ENCODE results near the gene MIDN.
A peak's percentile ranks its signal among the peaks of the same experiment; 100 is the strongest.

MIDN gene

DNA sequence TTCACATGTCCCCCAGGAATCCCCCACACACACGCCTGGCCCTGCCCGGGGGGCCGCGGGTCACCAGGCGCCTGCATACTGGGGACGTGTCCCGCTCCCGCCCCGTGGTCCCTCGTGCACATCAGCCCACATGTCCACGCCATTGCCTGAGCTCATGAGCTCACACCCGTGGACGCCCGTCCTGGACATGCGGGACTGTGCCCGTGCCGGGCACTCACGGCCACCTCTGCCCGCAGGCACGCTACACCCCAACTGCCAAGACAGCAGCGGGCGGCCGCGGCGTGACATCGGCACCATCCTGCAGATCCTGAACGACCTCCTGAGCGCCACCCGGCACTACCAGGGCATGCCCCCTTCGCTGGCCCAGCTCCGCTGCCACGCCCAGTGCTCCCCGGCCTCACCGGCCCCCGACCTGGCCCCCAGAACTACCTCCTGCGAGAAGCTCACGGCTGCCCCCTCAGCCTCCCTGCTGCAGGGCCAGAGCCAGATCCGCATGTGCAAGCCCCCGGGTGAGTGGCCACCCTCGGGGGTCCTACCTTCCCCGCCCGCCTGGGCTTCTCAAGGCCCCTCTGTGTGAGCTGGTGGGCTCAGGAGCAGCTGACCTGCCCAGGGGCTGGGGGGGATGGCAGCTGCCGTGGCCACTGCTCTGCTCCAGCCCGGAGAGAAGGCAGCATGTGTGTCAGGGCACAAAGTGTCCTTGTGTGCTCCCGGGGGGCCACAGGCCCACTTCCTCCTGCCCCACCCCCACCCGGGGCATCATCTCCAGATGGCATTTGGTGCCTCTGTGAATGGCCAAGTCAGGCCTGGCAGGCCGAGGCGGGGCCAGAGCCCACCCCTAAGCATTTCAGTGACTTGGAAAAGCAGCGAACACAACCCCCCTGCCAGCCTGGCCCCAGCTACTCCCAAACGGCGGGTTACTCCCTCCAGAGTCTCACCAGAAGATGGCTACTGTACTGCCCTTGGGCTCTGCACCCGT is 7.1 kb downstream of the MIDN start:
- peak overlapping the region; percentile 8 for H3K4me3 Mint-ChIP-seq
- peak overlapping the region; percentile 51 for H3K27ac Mint-ChIP-seq

DNA sequence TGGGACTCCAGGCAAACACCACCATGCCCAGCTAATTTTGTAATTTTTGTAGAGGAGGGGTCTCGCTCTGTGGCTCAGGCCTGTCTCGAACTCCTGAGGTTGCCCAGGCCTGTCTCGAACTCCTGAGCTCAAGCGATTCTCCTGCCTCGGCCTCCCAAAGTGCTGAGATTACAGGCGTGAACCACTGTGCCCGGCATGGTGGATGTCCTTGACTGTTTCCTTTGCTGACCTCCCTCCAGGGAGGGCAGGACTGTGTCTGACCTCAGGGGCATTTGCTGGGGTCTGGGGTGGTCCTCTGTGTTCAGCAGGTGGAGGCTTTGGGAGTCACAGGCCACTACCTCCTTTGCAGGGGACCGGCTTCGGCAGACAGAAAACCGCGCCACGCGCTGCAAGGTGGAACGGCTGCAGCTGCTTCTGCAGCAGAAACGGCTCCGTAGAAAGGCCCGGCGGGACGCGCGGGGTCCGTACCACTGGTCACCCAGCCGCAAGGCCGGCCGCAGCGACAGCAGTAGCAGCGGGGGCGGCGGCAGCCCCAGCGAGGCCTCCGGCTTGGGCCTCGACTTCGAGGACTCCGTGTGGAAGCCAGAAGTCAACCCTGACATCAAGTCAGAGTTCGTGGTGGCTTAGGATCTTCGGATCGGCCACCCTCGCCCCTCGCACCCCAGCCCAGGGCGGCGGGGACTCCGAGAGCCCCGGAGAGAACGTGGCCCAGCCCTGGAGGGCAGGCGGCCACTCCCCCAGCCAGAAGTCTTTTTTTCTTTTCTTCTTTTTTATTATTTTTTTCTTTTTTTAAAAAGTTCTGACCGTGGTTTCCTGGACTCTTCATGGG is 8.5 kb downstream of the MIDN start:
- no peak overlapping the region for H3K4me3 Mint-ChIP-seq
- ATAC-seq, result no peak
- peaks cover 38% of the 10 kb centered on the region for H3K36me3 Mint-ChIP-seq
- peak overlapping the region; percentile 97 for H3K27ac Mint-ChIP-seq
- peaks cover 66% of the 10 kb centered on the region for H3K4me1 Mint-ChIP-seq
- no peaks in the 10 kb centered on the region for H3K27me3 Mint-ChIP-seq
- H3K9me3 Mint-ChIP-seq, result no peaks in the 10 kb centered on the region

More for the DNA sequence above, 7.1 kb downstream of the MIDN start:
- peaks cover 47% of the 10 kb centered on the region for H3K36me3 Mint-ChIP-seq
- H3K9me3 Mint-ChIP-seq, result no peaks in the 10 kb centered on the region
- no peaks in the 10 kb centered on the region for H3K27me3 Mint-ChIP-seq
- peaks cover 63% of the 10 kb centered on the region for H3K4me1 Mint-ChIP-seq
- ATAC-seq, result no peak

DNA sequence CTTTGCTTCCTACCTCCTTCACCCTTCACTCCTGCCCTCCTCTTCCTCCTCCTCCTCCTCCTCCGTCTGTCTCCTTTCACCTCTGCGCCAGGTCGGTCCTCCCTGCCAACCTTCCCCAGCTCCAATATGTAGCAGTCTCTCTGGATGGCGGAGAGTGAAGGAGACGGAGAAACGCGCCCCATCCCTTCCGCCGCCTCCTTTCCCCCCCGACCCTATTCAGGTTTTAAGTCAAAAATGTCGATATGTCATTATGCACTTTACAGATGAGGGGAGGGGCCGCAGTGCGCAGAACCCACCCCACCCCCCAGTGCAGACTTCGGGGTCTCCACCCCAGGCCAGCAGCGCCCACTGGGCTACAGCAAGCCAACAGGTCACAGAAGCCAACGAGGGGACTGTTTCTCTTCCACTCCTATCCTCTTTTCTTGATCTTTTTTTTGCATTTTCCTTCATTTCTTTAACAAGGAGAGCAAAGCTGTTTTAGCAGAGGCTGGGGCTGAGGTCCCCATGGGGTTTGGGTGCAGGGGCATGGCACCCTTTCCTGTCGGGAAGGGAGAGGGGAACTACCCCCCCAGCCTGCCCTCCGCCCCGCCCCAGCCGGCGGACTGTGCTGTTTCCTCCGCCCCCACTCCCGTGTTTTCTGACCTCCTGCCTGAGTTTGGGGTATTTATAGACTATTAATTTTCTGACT is 9.2 kb downstream of the MIDN start:
- Mint-ChIP-seq H3K27me3 (no peaks in the 10 kb centered on the region), H3K4me1 (peaks cover 66% of the 10 kb centered on the region), H3K4me3 (peak overlapping the region; percentile 51), H3K27ac (peak overlapping the region; percentile 97), H3K9me3 (no peaks in the 10 kb centered on the region), H3K36me3 (peaks cover 31% of the 10 kb centered on the region)
- ATAC-seq, result no peak

DNA sequence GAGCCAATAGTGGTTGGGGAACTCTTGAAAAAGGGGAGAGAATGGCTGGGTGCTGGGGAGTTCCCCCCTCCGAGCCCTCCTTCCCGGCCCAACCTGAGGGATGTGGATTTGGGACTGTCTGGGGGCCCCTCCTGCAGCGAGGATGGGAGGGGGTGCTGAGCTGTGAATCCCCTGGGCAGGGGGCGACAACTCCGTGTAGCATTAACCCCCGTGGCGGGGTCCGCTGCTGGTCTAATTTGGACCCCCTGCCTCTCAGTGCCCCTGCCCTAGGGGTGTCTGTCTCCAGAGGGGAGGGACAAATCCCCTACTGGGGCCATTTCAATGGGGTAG is 9.7 kb downstream of the MIDN start:
- no peaks in the 10 kb centered on the region for H3K27me3 Mint-ChIP-seq
- H3K36me3 Mint-ChIP-seq, result peaks cover 30% of the 10 kb centered on the region
- H3K27ac Mint-ChIP-seq, result peak overlapping the region; percentile 97
- no peak for ATAC-seq
- no peaks in the 10 kb centered on the region for H3K9me3 Mint-ChIP-seq
- H3K4me1 Mint-ChIP-seq, result peaks cover 69% of the 10 kb centered on the region
- H3K4me3 Mint-ChIP-seq, result peak overlapping the region; percentile 51

DNA sequence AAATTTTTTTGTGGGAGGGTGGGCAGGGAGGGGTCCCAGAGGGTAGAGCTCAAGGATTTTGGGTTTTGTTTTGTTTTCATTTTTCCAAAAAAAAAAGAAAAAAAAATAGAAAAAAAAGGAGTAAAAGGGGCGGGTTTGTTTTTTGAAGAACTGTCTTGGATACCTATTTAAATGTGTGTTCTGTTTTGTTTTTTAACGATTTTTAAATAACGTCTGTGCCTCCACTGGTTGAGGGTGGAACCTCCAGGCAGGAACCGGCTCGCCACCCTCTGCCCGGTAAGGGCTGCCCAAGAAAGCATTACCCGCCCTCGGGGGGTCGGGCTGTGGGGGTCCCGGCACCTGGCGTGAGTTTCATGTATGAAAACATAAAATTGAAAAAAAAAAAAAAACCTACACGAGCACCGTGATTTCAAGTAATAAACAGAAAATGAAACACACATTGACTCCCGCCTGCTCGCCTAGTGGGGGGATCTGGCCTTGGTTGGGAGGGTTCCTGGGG is 10.4 kb downstream of the MIDN start:
- no peak for ATAC-seq
- Mint-ChIP-seq H3K27ac (peak overlapping the region; percentile 97), H3K36me3 (peaks cover 24% of the 10 kb centered on the region), H3K9me3 (no peaks in the 10 kb centered on the region), H3K27me3 (no peaks in the 10 kb centered on the region), H3K4me3 (peak overlapping the region; percentile 97), H3K4me1 (peaks cover 69% of the 10 kb centered on the region)

DNA sequence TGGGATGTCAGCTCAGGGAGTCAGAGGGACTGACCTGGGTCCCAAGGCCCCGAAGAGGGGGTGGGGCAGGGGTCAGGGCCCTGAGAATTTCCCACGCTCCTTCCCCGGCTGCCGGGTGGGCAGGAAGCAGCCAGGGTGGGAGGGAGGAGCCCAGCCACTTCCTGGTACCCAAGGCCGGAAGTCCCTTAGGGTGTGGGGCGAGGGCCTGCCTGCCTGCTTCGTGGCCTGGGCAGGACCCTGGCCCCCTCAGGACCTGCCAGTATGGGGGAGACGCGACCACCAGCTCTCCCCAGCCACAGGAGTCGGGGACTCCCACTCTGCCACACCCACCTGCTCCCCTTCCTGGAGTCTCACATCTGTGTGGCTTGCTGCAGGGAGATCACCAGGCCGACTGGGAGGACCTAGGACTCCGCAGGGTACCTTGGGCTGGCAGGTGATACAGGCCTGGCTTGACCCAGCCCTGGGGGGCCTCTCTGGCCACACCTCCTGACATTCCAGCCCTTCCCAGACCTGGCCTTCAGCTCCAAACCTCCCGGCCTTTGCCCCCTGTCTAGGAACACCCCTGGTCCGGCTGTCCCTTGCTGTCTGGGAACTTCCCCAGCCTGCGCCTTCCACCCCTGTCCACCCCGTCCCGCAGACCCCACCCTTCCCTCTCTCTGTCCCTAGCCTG is 11.0 kb downstream of the MIDN start:
- peaks cover 25% of the 10 kb centered on the region for H3K36me3 Mint-ChIP-seq
- H3K27me3 Mint-ChIP-seq, result no peaks in the 10 kb centered on the region
- ATAC-seq, result peak; percentile 44
- peak overlapping the region; percentile 97 for H3K4me3 Mint-ChIP-seq
- no peaks in the 10 kb centered on the region for H3K9me3 Mint-ChIP-seq
- H3K4me1 Mint-ChIP-seq, result peaks cover 72% of the 10 kb centered on the region
- H3K27ac Mint-ChIP-seq, result peak overlapping the region; percentile 97

DNA sequence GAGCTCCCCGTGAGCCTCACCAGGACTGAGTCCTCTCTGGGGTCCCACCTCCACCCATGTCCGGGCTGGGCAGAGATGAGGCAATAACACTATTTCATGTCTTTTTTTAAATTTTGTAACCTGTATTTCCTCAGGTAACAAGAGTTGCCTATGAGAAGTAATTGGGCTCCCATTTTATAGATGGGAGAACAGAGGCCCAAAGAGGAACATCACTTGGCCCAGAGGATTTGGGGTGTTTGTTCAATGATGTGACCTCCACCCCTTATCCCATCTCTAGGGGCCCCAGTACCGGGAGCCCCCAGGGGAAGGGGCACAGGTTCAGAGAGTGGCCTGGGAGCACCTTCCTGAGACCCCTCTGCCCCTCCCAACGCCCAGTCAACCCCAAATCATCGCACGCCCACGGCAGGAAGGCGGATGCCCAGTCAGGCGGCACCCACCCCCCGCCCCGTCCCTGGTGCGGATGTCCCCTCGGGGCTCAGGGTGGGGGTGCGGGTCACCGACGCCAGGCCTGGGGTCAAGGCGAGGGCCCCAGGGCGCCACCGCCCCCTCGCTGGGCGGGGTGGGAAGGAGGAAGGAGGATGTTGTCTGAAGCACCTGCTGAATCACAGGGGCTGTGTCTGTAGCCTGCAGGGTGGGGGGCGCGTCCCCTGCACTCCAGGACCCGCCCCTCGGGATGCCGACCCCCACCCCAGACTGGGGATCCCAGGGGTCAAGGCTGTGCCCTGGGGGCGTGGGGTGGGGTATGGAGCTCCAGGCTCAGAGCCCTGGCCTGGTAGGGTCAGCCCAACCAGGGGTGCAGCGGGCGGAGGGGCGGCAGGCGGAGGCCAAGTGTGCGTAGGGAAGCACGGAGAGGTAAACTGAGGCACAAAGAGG is 11.7 kb downstream of the MIDN start:
- Mint-ChIP-seq H3K4me3 (peak overlapping the region; percentile 97), H3K27ac (peak overlapping the region; percentile 97), H3K27me3 (no peaks in the 10 kb centered on the region), H3K4me1 (peaks cover 74% of the 10 kb centered on the region), H3K9me3 (no peaks in the 10 kb centered on the region), H3K36me3 (peaks cover 24% of the 10 kb centered on the region)
- ATAC-seq, result peak; percentile 34

DNA sequence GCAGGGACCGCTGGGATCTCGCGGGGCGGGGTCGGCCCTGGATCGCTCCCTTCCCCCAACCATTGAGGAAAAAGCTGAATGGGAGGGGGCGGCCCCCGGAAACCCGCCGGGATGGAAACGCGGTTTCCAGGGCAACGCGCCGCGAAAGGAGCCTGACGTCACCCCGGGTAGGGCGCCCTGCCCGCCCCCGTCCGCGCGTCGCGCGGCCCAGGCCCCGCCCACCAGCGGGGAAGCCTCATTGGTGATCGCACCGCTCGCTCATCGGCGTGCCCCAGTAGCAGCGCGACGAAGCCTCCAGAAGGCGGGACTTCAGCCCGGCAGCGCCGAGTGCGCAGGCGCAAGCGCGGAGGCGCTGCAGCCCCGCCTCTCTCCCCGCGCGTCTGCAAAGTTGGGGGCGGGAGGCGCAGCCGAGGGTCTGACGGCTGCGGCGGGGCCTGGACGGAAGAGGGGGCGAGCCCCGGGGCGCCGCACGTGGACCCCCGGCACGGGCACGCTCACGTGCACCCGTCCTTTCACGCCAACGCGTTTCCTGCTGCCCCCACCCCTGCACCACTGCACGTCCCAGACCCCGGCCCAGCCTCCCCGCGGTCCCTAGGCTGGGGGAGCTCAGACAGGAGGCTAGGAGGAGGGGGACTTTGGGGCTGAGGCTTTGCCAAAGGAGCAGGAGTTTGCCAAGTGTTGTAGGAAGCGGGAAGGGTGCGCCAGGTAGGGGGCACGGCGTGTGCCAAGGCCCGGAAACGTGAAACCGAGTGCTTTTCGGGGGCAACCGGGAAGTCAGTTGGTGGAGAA is 12.6 kb downstream of the MIDN start:
- Mint-ChIP-seq H3K4me1 (peaks cover 77% of the 10 kb centered on the region), H3K4me3 (peak overlapping the region; percentile 97), H3K27me3 (no peaks in the 10 kb centered on the region), H3K36me3 (peaks cover 18% of the 10 kb centered on the region), H3K9me3 (no peaks in the 10 kb centered on the region), H3K27ac (peak overlapping the region; percentile 97)
- peak; percentile 79 for ATAC-seq

DNA sequence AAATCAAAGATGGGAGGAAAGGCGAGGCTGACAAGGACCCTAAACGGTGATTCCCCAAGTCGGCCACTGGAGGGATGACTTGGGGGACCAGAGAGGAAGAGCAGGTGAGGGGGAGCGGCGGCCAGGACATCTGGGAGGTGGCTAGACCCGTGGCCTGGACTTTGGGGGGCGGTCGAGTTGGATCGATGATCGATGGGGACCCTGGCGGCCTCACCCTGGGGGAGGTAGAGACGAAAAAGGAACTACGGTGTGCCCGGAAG is 13.1 kb downstream of the MIDN start:
- ATAC-seq, result no peak
- Mint-ChIP-seq H3K27me3 (no peaks in the 10 kb centered on the region), H3K4me3 (peak overlapping the region; percentile 97), H3K36me3 (peaks cover 18% of the 10 kb centered on the region), H3K27ac (peak overlapping the region; percentile 97), H3K9me3 (no peaks in the 10 kb centered on the region), H3K4me1 (peaks cover 79% of the 10 kb centered on the region)

DNA sequence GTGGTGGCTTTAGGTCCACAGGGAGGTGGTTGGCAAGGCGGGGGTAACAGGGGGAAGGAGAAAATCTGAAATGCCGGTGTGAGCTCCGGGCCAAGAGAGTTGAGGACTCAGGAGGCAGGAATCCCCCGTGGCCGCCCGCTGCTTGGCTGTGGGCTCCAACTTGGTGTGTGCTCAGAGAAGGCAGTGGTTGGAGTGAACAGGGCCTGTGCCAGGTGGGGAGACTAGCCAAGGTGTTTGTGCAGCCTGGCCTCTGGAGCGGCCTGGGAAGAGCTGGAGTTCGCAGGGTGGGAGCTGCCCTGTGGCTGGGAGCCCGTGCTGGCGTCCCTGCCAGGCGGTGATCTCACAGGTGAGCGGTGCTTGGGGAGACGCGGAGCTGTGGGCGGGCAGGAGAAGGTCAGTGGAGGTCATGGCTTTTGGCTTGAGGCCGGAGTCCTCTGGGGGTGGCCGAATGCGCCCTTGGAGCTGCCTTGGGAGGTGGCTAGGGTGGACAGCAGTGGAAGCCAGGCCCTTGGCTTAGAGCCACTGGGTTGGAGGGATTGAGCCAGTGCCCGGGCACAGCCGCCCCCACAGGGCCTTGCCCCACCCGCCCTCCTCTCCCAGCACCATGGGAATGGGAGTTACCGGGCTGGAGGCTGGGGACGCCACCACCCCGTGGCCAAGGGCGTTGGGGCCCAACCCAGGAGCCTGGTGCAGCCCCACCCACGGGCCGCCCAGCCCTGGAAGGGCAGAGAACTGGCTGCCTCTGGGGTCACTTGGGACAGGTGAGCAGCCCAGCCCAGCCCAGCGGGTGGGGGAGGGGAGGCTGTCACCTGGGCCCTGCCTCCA is 13.6 kb downstream of the MIDN start:
- peaks cover 80% of the 10 kb centered on the region for H3K4me1 Mint-ChIP-seq
- H3K36me3 Mint-ChIP-seq, result peaks cover 18% of the 10 kb centered on the region
- no peaks in the 10 kb centered on the region for H3K27me3 Mint-ChIP-seq

DNA sequence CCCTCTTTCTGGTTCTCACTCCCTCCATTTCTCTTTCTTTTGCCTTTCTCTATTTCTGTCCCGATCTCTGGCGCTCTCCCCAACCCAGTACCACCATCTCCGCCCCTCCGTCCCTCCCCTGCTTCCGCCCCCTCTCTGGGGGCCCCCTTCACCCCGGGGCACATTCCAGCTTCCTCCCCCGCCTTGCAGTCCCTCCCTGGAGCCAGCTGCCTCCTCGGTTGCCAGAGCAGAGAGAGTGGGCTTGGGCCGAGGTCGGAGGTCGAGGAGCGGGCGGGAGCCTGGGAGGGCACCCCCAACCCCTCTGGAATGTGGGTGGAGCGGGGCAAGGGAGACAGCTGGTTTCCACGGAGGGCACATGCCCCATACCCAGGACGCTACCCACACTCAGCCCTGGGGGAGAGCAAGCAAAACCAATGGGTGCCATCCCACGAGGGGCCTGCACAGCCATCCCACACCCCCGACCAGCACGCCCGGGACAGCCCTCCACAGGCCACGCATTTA is 14.3 kb downstream of the MIDN start:
- Mint-ChIP-seq H3K27ac (peak overlapping the region; percentile 97), H3K4me3 (peak overlapping the region; percentile 81), H3K36me3 (peaks cover 12% of the 10 kb centered on the region), H3K9me3 (no peaks in the 10 kb centered on the region), H3K4me1 (peaks cover 81% of the 10 kb centered on the region), H3K27me3 (no peaks in the 10 kb centered on the region)
- ATAC-seq, result no peak

More for the DNA sequence above, 13.6 kb downstream of the MIDN start:
- no peak for ATAC-seq
- Mint-ChIP-seq H3K9me3 (no peaks in the 10 kb centered on the region), H3K4me3 (peak overlapping the region; percentile 97), H3K27ac (peak overlapping the region; percentile 97)

DNA sequence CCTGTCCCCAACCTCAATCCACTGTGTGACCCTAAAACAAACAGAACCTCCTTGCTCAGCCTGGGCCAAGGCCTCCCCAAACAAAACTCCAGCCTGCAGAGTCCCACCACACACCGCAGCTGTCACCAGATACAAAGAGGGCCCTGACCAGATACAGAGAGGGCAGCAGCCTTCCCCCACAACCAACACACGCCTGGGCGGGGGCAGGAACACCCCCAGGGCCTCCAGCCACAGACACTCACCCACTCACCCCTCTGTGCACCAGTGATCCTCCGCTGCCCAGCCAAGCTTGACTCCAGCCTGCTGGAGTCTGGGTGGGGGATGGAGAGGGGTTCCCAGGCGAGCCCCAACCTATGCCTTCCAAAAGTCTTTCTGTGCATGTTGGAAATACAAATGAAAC is 14.8 kb downstream of the MIDN start:
- Mint-ChIP-seq H3K9me3 (no peaks in the 10 kb centered on the region), H3K27ac (peak overlapping the region; percentile 97), H3K4me1 (peaks cover 81% of the 10 kb centered on the region), H3K36me3 (peaks cover 7% of the 10 kb centered on the region), H3K27me3 (no peaks in the 10 kb centered on the region), H3K4me3 (peak overlapping the region; percentile 81)
- ATAC-seq, result no peak

Measured in stimulated activated memory B cell treated with anti-CD40 and anti-IgM and Interleukin-4, amounts not matched to agents 10 μg/mL and 1 μg/mL and 100 μg/mL, for 72 hours (primary cell).